Endothelial cell of umbilical vein (primary cell): ENCODE data around the gene HMG20B. TPM values are rescaled to one million over a fixed set of nuclear protein-coding genes. Genes with fewer than 3 reads are reported as not detected.

Experiments used
- BruUV-seq: library from RNA; stranded (reverse); fragments of 400-500 nt; replicated peaks from 2 replicates; lab custom pipeline; 2021; lab: Mats Ljungman, UMichigan
- CTCF ChIA-PET: fragments of 300-600, 350-600 bp; sonication (Branson Sonifier 250); formaldehyde crosslinking; loops from one replicate; lab custom pipeline; 2021; ENCODE audit warnings: antibody characterized with exemption, inconsistent platforms; lab: Charles Lee
- POLR2A ChIA-PET: fragments of 300-600, 350-600 bp; sonication (Branson Sonifier 250); formaldehyde crosslinking; loops from one replicate; lab custom pipeline; 2021; ENCODE audit warnings: antibody characterized with exemption, inconsistent platforms; lab: Charles Lee
- DNase-seq: peaks from one replicate; pipeline ENCODE4 v3.0.0-alpha.2; 2011; ENCODE audit warnings: low read depth, low spot score
- FAIRE-seq: peaks from 2 replicates; lab custom pipeline; 2011; peaks lifted over from hg19 to GRCh38; lab: Jason Lieb, UNC
- H2AFZ ChIP-seq: 2 replicates; pipeline ENCODE4 v1.6.0; 2012; ENCODE audit warnings: low read depth, low read length, control low read depth, inconsistent platforms
- H3K27ac ChIP-seq: 2 replicates; pipeline ENCODE4 v1.5.1; 2011; ENCODE audit warnings: low read depth, mild to moderate bottlenecking, control low read depth, low read length, moderate library complexity; ENCODE audit not compliant: insufficient read depth
- H3K27me3 ChIP-seq, 2 experiments: 2 replicates each; pipeline versions ENCODE4 v1.6.0 to v1.6.1; 2011; ENCODE audit warnings: low read length in 2 of 2, mixed read lengths in 1 of 2; ENCODE audit not compliant: control insufficient read depth in 2 of 2, insufficient read depth in 2 of 2
- H3K36me3 ChIP-seq, 2 experiments: 2 replicates in 1 of 2; 3 replicates in 1 of 2; pipeline ENCODE4 v1.5.1; 2011; ENCODE audit warnings: low read length in 2 of 2, mild to moderate bottlenecking in 1 of 2, moderate library complexity in 1 of 2; ENCODE audit not compliant: control insufficient read depth in 2 of 2, insufficient read depth in 2 of 2; ENCODE audit errors: extremely low read depth in 1 of 2
- H3K4me1 ChIP-seq: 3 replicates; pipeline ENCODE4 v1.5.1; 2011; ENCODE audit warnings: mild to moderate bottlenecking, low read length; ENCODE audit not compliant: control insufficient read depth, insufficient read depth; ENCODE audit errors: extremely low read depth
- H3K4me2 ChIP-seq: 2 replicates; pipeline ENCODE4 v1.6.1; 2011; ENCODE audit warnings: low read length, control low read depth, mixed read lengths; ENCODE audit not compliant: insufficient read depth
- H3K4me3 ChIP-seq, 3 experiments: fragments of 200-600 bp in 1 of 3; sonication (generic), shearing (Covaris generic) in 1 of 3; replicated peaks in 1 of 3; 2 replicates each; pipeline ENCODE4 v1.5.1; 2011 to 2016; ENCODE audit warnings: control low read depth in 3 of 3, low read length in 3 of 3, mild to moderate bottlenecking in 2 of 3, inconsistent platforms in 1 of 3, low read depth in 1 of 3, moderate library complexity in 1 of 3; ENCODE audit not compliant: insufficient read depth in 1 of 3
- H3K79me2 ChIP-seq: 2 replicates; pipeline ENCODE4 v1.6.0; 2012; ENCODE audit warnings: low read length, inconsistent platforms; ENCODE audit not compliant: control insufficient read depth, insufficient read depth
- H3K9ac ChIP-seq: replicated peaks from 2 replicates; pipeline ENCODE3; 2011; ENCODE audit warnings: low read length, control low read depth; ENCODE audit not compliant: insufficient read depth; ENCODE audit errors: extremely low read depth
- H3K9me1 ChIP-seq: replicated peaks from 3 replicates; pipeline ENCODE4 v1.6.0; 2011; ENCODE audit warnings: mild to moderate bottlenecking, low read length; ENCODE audit not compliant: control insufficient read depth, insufficient read depth; ENCODE audit errors: extremely low read depth
- H3K9me3 ChIP-seq: replicated peaks from 2 replicates; pipeline ENCODE4 v1.5.1; 2012; ENCODE audit warnings: low read length, inconsistent platforms; ENCODE audit not compliant: control insufficient read depth, insufficient read depth
- H4K20me1 ChIP-seq: replicated peaks from 2 replicates; pipeline ENCODE3; 2011; ENCODE audit warnings: mild to moderate bottlenecking, low read length; ENCODE audit not compliant: control insufficient read depth, insufficient read depth; ENCODE audit errors: extremely low read depth
- CTCF ChIP-seq, 2 donors: IDR thresholded peaks; 1 replicate in 1 of 2; 2 replicates in 1 of 2; pipeline ENCODE4 v1.5.1; 2011; ENCODE audit warnings: low read length in 2 of 2, mild to moderate bottlenecking in 2 of 2, moderate library complexity in 2 of 2, control low read depth in 1 of 2, inconsistent platforms in 1 of 2, low read depth in 1 of 2; ENCODE audit not compliant: insufficient read depth in 1 of 2; ENCODE audit errors: extremely low read depth in 1 of 2
- FOS ChIP-seq: IDR thresholded peaks from 2 replicates; pipeline ENCODE4 v1.6.1; 2011; ENCODE audit warnings: mild to moderate bottlenecking, low read length, moderate library complexity, borderline replicate concordance; ENCODE audit not compliant: insufficient read depth
- GATA2 ChIP-seq: IDR thresholded peaks from 2 replicates; pipeline ENCODE4 v1.7.0; 2011; ENCODE audit warnings: low read depth, mild to moderate bottlenecking, moderate library complexity, mixed read lengths, low read length; ENCODE audit not compliant: insufficient read length, insufficient read depth
- JUN ChIP-seq: IDR thresholded peaks from 2 replicates; pipeline ENCODE4 v1.6.1; 2011; ENCODE audit warnings: borderline replicate concordance, low read depth; ENCODE audit not compliant: insufficient read length, insufficient read depth
- MAX ChIP-seq: IDR thresholded peaks from 2 replicates; pipeline ENCODE4 v1.6.1; 2011; ENCODE audit not compliant: insufficient read depth, insufficient read length
- MYC ChIP-seq: IDR thresholded peaks from one replicate; pipeline ENCODE4 v1.6.1; 2011; ENCODE audit warnings: mild to moderate bottlenecking, low read depth, low read length
- POLR2A ChIP-seq: IDR thresholded peaks from 2 replicates; pipeline ENCODE4 v1.6.1; 2012; ENCODE audit warnings: low read depth, mild to moderate bottlenecking, control low read depth, low read length
- dilution Hi-C: fragments of 300-500 bp; cut with MboI; formaldehyde crosslinking; loops from one replicate; pipeline ENCODE4 v1.15.0; 2019; ENCODE audit warnings: low sequenced_read_pairs; ENCODE audit not compliant: extremely low pct_ligation_motif_present
- intact Hi-C: fragments of 100-400 bp; cut with micrococcal nuclease; formaldehyde crosslinking; loops from one replicate; pipeline ENCODE4 v1.10.0; 2022
- polyA plus RNA-seq, 4 experiments: library from polyadenylated mRNA; depleted of rRNA in 3 of 4; stranded (reverse) in 3 of 4; unstranded in 1 of 4; fragments of >200 nt; gene quantifications; 2 replicates each; pipeline versions ENCODE4 v1.2.1 to v1.2.3, GENCODE V29; 2011 to 2012; ENCODE audit warnings: missing spikeins in 1 of 4
- total RNA-seq: library from RNA; stranded (reverse); gene quantifications from 2 replicates; pipeline ENCODE4 v1.2.3, GENCODE V29; 2021

Gene HMG20B
- total and polyA plus RNA-seq, 2 donors (not counting 3 experiments of a cell fraction or from before 2014, with no cell fraction given) = 53.2 to 98.2 TPM

- Histone ChIP-seq H3K9me3 (no peaks in the 10 kb centered on the region), H3K79me2 (no peaks in the 10 kb centered on the region), H3K4me2 (no peak overlapping the region), H2AFZ (no peak overlapping the region), H3K4me1 (no peaks in the 10 kb centered on the region), H3K9me1 (no peaks in the 10 kb centered on the region), H3K4me3 (no peak overlapping the region), H4K20me1 (no peaks in the 10 kb centered on the region), H3K36me3 (no peaks in the 10 kb centered on the region), H3K27ac (no peak overlapping the region), H3K9ac (no peak overlapping the region), H3K27me3 (peaks cover 0 to 2% of the 10 kb centered on the region in 2 experiments)
- DNase-seq (no peak), FAIRE-seq (no peak)
- dilution Hi-C loops (no loop called here), intact Hi-C loops (no loop called here)
- BruUV-seq = no TSS peak
- CTCF ChIA-PET = interaction anchor here (0.9 to 2.2 kb wide), 11 partner anchors 8 to 316 kb away, joined by 3 to 10 read pairs (median 4); no protein-coding TSS in a partner anchor
- TF ChIP-seq MAX (no peak), POLR2A (no peak), MYC (no peak), JUN (no peak), GATA2 (no peak), FOS (no peak), CTCF (IDR thresholded peaks at IDR 0.05; ENCODE audit: extremely low read depth in 1 of 2, insufficient read depth in 1 of 2, low read depth in 1 of 2, low read length in 2 of 2) (no peak)
- POLR2A ChIA-PET = no interaction called here
Observed at GRCh38 chr19:3591876-3592613, 19.3 kb downstream of the HMG20B start.
